HepG2 (cell line): Measurements from ENCODE around the gene GMCL2. TPM values are rescaled to one million over a fixed set of nuclear protein-coding genes. Genes with fewer than 3 reads are reported as not detected.

Source experiments
- ADNP ChIP-seq: sonication (generic); formaldehyde crosslinking; IDR thresholded peaks from 2 replicates; pipeline ENCODE4 v1.4.0; 2020; ENCODE audit warnings: missing genetic modification reagents
- BCL6 ChIP-seq: IDR thresholded peaks from 2 replicates; pipeline ENCODE4 v1.6.1; 2016; ENCODE audit warnings: missing genetic modification reagents, missing compliant biosample characterization
- FOXP1 ChIP-seq, 2 experiments: fragments of 450-650 bp in 1 of 2; IDR thresholded peaks; 2 replicates each; pipeline ENCODE4 v1.6.1; 2017 to 2018; ENCODE audit warnings: antibody characterized with exemption in 1 of 2
- GABPB1 ChIP-seq: IDR thresholded peaks from 2 replicates; pipeline ENCODE4 v1.6.1; 2016; ENCODE audit warnings: mild to moderate bottlenecking, missing genetic modification reagents, moderate library complexity, missing compliant biosample characterization
- IRF2 ChIP-seq: IDR thresholded peaks from 2 replicates; pipeline ENCODE4 v1.6.1; 2018; ENCODE audit warnings: missing genetic modification reagents, missing compliant biosample characterization
- KDM5A ChIP-seq: fragments of 200-600 bp; sonication (generic); IDR thresholded peaks from 2 replicates; pipeline ENCODE4 v1.7.0; 2018; ENCODE audit warnings: antibody characterized with exemption, mild to moderate bottlenecking, low read length, borderline replicate concordance
- NFIC ChIP-seq: IDR thresholded peaks from 2 replicates; pipeline ENCODE4 v1.6.1; 2012; ENCODE audit warnings: mild to moderate bottlenecking, low read length, inconsistent platforms
- SP140L ChIP-seq: sonication (generic); formaldehyde crosslinking; IDR thresholded peaks from 2 replicates; pipeline ENCODE4 v1.4.0; 2020; ENCODE audit warnings: missing genetic modification reagents, borderline replicate concordance
- U2AF2 ChIP-seq: fragments of 200-400 bp; formaldehyde crosslinking; IDR thresholded peaks from 2 replicates; pipeline ENCODE4 v1.6.1; 2017; ENCODE audit warnings: low read depth, mild to moderate bottlenecking, low read length
- ZNF17 ChIP-seq: sonication (generic); formaldehyde crosslinking; IDR thresholded peaks from 2 replicates; pipeline ENCODE4 v1.5.0; 2020; ENCODE audit warnings: mild to moderate bottlenecking, missing genetic modification reagents
- ZNF282 ChIP-seq: fragments of 450-650 bp; IDR thresholded peaks from 2 replicates; pipeline ENCODE4 v1.6.1; 2018; ENCODE audit not compliant: partially characterized antibody
- ZNF451 ChIP-seq: sonication (generic); formaldehyde crosslinking; IDR thresholded peaks from 2 replicates; pipeline ENCODE4 v1.5.0; 2020; ENCODE audit warnings: mild to moderate bottlenecking, missing genetic modification reagents
- ZNF558 ChIP-seq: sonication (generic); formaldehyde crosslinking; IDR thresholded peaks from 2 replicates; pipeline ENCODE4 v1.9.0; 2022; ENCODE audit warnings: mild to moderate bottlenecking, missing genetic modification reagents, borderline replicate concordance
- ZNF703 ChIP-seq: sonication (generic); formaldehyde crosslinking; IDR thresholded peaks from 2 replicates; pipeline ENCODE4 v1.5.1; 2020; ENCODE audit warnings: missing genetic modification reagents, mild to moderate bottlenecking, moderate library complexity, borderline replicate concordance
- polyA plus RNA-seq, 8 experiments: library from polyadenylated mRNA; depleted of rRNA in 3 of 8; stranded (reverse) in 7 of 8; unstranded in 1 of 8; fragments of >200 nt; fragmentation: Illumina TruSeq in 4 of 8; extraction: Trizol in 4 of 8; gene quantifications; 2 replicates each; pipeline versions ENCODE4 v1.2.1 to v1.2.3, GENCODE V29; 2011 to 2016; ENCODE audit warnings: low read depth in 4 of 8, missing spikeins in 1 of 8, mixed read lengths in 1 of 8; ENCODE audit not compliant: insufficient read depth in 1 of 8
- total RNA-seq, 5 experiments: library from RNA; depleted of rRNA; stranded (reverse); fragments of >200 nt; fragmentation: Illumina TruSeq; extraction: Trizol; gene quantifications; 2 replicates each; pipeline ENCODE4 v1.2.3, GENCODE V29; 2016; ENCODE audit warnings: low read depth in 1 of 5
- TF ChIP-seq, protein P1 (sequence below): sonication (generic); formaldehyde crosslinking; IDR thresholded peaks from 2 replicates; pipeline ENCODE4 v1.5.1; 2020; ENCODE audit warnings: mild to moderate bottlenecking, missing genetic modification reagents, moderate library complexity
- TF ChIP-seq, protein P2 (sequence below): IDR thresholded peaks from 2 replicates; pipeline ENCODE4 v1.6.1; 2016; ENCODE audit warnings: control low read depth
- TF ChIP-seq, protein P3 (sequence below): sonication (generic); formaldehyde crosslinking; IDR thresholded peaks from 2 replicates; pipeline ENCODE4 v1.4.0; 2020; ENCODE audit warnings: missing genetic modification reagents, low read depth, mild to moderate bottlenecking, borderline replicate concordance
- TF ChIP-seq, protein P4 (sequence below): sonication (generic); formaldehyde crosslinking; IDR thresholded peaks from 2 replicates; pipeline ENCODE4 v1.4.0; 2020; ENCODE audit warnings: missing genetic modification reagents, borderline replicate concordance

Gene GMCL2
- total and polyA plus RNA-seq, 2 of the 13 experiments (the other 11 are each of a cell fraction or from before 2014, with no cell fraction given), result 0.03 TPM; not detected in 1

DNA sequence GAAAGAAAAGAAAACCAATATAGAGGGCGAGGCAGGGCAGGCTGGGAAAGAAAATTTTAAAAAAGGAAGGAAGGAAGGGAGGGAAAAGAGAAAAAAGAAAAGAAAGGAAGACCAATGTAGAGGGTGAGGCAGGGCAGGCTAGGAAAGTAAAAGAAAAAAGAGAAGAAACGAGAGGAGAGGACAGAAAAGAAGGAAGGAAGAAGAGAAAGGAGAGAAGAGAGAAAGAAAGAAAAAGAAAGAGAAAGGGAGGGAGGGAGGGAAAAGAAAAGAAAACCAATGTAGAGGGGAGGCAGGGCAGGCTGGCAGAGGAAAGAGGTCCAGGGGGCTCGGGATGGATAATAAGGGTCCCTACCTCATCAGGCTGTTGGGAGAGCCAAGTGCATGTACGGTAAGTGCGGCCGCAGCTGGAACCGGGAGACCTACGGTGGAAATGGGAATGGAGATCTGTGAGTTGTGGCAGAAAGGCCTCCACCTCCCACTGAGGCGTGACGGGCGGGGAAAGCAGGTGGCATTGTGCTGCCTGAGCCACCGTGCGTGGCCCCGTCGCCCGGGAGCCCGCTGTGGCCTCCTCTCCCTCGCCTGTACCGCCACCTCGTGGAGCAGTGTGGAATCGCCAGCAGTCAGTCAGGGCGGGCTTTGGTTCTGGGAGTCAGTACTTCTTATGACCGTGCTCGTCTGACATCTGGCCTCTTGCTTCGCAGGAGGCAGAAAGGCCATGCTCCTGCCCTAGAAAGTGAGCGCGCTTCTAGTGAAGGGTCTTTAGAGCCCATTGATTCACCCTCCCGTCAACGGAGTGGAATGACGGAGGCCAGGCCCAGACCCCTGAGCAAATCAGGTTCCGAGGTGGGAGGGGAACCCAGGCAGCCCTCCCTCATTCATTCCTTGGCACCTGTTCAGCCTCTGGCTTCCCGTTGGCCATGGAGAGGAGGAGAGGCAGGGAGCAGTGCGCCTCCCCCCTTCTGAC, 23.1 kb downstream of the GMCL2 start (continued):
- TF ChIP-seq, protein P1, sequence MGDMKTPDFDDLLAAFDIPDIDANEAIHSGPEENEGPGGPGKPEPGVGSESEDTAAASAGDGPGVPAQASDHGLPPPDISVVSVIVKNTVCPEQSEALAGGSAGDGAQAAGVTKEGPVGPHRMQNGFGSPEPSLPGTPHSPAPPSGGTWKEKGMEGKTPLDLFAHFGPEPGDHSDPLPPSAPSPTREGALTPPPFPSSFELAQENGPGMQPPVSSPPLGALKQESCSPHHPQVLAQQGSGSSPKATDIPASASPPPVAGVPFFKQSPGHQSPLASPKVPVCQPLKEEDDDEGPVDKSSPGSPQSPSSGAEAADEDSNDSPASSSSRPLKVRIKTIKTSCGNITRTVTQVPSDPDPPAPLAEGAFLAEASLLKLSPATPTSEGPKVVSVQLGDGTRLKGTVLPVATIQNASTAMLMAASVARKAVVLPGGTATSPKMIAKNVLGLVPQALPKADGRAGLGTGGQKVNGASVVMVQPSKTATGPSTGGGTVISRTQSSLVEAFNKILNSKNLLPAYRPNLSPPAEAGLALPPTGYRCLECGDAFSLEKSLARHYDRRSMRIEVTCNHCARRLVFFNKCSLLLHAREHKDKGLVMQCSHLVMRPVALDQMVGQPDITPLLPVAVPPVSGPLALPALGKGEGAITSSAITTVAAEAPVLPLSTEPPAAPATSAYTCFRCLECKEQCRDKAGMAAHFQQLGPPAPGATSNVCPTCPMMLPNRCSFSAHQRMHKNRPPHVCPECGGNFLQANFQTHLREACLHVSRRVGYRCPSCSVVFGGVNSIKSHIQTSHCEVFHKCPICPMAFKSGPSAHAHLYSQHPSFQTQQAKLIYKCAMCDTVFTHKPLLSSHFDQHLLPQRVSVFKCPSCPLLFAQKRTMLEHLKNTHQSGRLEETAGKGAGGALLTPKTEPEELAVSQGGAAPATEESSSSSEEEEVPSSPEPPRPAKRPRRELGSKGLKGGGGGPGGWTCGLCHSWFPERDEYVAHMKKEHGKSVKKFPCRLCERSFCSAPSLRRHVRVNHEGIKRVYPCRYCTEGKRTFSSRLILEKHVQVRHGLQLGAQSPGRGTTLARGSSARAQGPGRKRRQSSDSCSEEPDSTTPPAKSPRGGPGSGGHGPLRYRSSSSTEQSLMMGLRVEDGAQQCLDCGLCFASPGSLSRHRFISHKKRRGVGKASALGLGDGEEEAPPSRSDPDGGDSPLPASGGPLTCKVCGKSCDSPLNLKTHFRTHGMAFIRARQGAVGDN (CRISPR knock-in tag), result peak; percentile 52
- TF ChIP-seq U2AF2, result no peak
- TF ChIP-seq ZNF282, result no peak
- TF ChIP-seq GABPB1 (CRISPR knock-in tag), result peak; percentile 40; the same call in 1 of the 2 replicates
- TF ChIP-seq SP140L (CRISPR knock-in tag), result no peak
- TF ChIP-seq, protein P2, sequence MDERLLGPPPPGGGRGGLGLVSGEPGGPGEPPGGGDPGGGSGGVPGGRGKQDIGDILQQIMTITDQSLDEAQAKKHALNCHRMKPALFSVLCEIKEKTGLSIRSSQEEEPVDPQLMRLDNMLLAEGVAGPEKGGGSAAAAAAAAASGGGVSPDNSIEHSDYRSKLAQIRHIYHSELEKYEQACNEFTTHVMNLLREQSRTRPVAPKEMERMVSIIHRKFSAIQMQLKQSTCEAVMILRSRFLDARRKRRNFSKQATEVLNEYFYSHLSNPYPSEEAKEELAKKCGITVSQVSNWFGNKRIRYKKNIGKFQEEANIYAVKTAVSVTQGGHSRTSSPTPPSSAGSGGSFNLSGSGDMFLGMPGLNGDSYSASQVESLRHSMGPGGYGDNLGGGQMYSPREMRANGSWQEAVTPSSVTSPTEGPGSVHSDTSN (CRISPR knock-in tag), result no peak
- TF ChIP-seq FOXP1 (IDR thresholded peaks at IDR 0.05), result no peak
- no peak for TF ChIP-seq FOXP1 (CRISPR knock-in tag; IDR thresholded peaks at IDR 0.05)
- TF ChIP-seq, protein P3, sequence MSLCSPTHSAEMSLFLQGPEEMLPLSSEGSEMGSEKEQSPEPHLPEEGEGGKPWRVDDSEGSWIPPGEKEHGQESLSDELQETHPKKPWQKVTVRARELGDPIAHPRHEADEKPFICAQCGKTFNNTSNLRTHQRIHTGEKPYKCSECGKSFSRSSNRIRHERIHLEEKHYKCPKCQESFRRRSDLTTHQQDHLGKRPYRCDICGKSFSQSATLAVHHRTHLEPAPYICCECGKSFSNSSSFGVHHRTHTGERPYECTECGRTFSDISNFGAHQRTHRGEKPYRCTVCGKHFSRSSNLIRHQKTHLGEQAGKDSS (CRISPR knock-in tag), result no peak
- TF ChIP-seq IRF2, result peak; percentile 52; the same call in 1 of the 2 replicates
- no peak for TF ChIP-seq ZNF17 (CRISPR knock-in tag)
- TF ChIP-seq KDM5A, result no peak
- no peak for TF ChIP-seq ADNP (CRISPR knock-in tag)
- TF ChIP-seq ZNF451 (CRISPR knock-in tag), result 0 out of 2 replicates have a peak, but pooled peaks have one; percentile 20
- TF ChIP-seq ZNF703 (CRISPR knock-in tag), result no peak
- no peak for TF ChIP-seq NFIC
- TF ChIP-seq BCL6, result no peak
- TF ChIP-seq, protein P4, sequence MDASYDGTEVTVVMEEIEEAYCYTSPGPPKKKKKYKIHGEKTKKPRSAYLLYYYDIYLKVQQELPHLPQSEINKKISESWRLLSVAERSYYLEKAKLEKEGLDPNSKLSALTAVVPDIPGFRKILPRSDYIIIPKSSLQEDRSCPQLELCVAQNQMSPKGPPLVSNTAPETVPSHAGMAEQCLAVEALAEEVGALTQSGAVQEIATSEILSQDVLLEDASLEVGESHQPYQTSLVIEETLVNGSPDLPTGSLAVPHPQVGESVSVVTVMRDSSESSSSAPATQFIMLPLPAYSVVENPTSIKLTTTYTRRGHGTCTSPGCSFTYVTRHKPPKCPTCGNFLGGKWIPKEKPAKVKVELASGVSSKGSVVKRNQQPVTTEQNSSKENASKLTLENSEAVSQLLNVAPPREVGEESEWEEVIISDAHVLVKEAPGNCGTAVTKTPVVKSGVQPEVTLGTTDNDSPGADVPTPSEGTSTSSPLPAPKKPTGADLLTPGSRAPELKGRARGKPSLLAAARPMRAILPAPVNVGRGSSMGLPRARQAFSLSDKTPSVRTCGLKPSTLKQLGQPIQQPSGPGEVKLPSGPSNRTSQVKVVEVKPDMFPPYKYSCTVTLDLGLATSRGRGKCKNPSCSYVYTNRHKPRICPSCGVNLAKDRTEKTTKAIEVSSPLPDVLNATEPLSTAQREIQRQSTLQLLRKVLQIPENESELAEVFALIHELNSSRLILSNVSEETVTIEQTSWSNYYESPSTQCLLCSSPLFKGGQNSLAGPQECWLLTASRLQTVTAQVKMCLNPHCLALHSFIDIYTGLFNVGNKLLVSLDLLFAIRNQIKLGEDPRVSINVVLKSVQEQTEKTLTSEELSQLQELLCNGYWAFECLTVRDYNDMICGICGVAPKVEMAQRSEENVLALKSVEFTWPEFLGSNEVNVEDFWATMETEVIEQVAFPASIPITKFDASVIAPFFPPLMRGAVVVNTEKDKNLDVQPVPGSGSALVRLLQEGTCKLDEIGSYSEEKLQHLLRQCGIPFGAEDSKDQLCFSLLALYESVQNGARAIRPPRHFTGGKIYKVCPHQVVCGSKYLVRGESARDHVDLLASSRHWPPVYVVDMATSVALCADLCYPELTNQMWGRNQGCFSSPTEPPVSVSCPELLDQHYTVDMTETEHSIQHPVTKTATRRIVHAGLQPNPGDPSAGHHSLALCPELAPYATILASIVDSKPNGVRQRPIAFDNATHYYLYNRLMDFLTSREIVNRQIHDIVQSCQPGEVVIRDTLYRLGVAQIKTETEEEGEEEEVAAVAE (CRISPR knock-in tag), result no peak
- no peak for TF ChIP-seq ZNF558 (CRISPR knock-in tag)
